ENCODE data around the gene ALG14. TPM values are rescaled to one million over a fixed set of nuclear protein-coding genes. Genes with fewer than 3 reads are reported as not detected.

ALG14 gene
- polyA plus RNA-seq, 1 donor from 2014 or later, result 2.6 TPM

DNA sequence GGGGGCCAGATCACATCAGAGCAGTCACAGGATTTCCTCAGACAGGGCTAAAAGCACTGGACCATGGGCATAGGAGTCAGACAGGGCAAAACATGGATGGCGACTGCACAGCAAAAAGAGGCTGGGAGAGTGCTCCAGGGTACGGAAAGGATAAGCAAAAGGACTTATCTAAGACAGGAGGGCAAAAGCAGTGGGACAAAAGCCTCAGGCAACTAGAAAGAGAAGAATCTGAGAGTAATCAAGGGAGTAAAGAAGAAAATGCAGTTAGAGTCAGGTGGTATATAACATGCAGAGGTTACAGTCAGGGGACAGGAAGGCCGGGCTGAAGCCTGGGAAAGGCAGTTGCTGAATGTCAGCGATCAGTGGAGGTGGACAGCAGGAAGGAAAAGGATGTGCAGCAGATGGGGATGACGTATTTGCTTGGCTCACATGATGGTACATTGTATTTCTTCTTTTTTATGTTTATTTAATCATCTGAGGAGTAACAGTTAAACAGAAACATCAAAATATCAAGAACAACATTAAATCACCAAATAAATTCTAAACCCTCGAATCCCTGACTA, 82.8 kb downstream of the ALG14 start:
- Histone ChIP-seq H3K9me2 (ENCODE audit: insufficient read depth, low read length) (no peaks in the 10 kb centered on the region), H3K27me3 (ENCODE audit: insufficient read depth, low read depth, low read length) (no peaks in the 10 kb centered on the region), H2AFZ (ENCODE audit: low read depth, low read length) (no peak overlapping the region), H3K4me3 (ENCODE audit: low read length) (no peak overlapping the region), H3K9me3 (ENCODE audit: low read length) (no peaks in the 10 kb centered on the region), H3K79me2 (replicated peaks; ENCODE audit: insufficient read depth, low read length) (no peaks in the 10 kb centered on the region), H3K36me3 (ENCODE audit: insufficient read depth, low read length) (no peaks in the 10 kb centered on the region), H3F3A (ENCODE audit: insufficient read depth, low read length, poor library complexity, severe bottlenecking) (no peaks in the 10 kb centered on the region), H4K20me1 (ENCODE audit: insufficient read depth) (no peaks in the 10 kb centered on the region), H3K4me2 (ENCODE audit: low read length) (no peak overlapping the region), H3K27ac (ENCODE audit: low read length) (no peak overlapping the region), H3K9ac (ENCODE audit: low read length) (no peak overlapping the region)
- TF ChIP-seq EP300 (conservative IDR thresholded peaks at IDR 0.05; ENCODE audit: poor library complexity, severe bottlenecking) (no peak), TAF1 (IDR thresholded peaks at IDR 0.05; ENCODE audit: low read depth) (no peak), SMC3 (conservative IDR thresholded peaks at IDR 0.05; ENCODE audit: poor library complexity) (no peak), CTCF (IDR thresholded peaks at IDR 0.05; ENCODE audit: poor library complexity, severe bottlenecking) (no peak), RAD21 (conservative IDR thresholded peaks at IDR 0.05) (no peak), REST (IDR thresholded peaks at IDR 0.05; ENCODE audit: borderline replicate concordance) (no peak), POLR2AphosphoS5 (IDR thresholded peaks at IDR 0.05) (no peak), EZH2 (IDR thresholded peaks at IDR 0.05; ENCODE audit: borderline replicate concordance, insufficient read depth, low read length, poor library complexity, severe bottlenecking) (no peak), MXI1 (conservative IDR thresholded peaks at IDR 0.05; ENCODE audit: poor library complexity, severe bottlenecking) (no peak)

- Histone ChIP-seq H3K9me3 (ENCODE audit: low read length) (no peaks in the 10 kb centered on the region), H3K4me3 (ENCODE audit: low read length) (no peak overlapping the region), H3K4me2 (ENCODE audit: low read length) (no peak overlapping the region), H3K27ac (ENCODE audit: low read length) (no peak overlapping the region), H4K20me1 (ENCODE audit: insufficient read depth) (no peaks in the 10 kb centered on the region), H3K9ac (ENCODE audit: low read length) (no peak overlapping the region), H3K27me3 (ENCODE audit: insufficient read depth, low read depth, low read length) (no peaks in the 10 kb centered on the region), H3K79me2 (replicated peaks; ENCODE audit: insufficient read depth, low read length) (no peaks in the 10 kb centered on the region), H3F3A (ENCODE audit: insufficient read depth, low read length, poor library complexity, severe bottlenecking) (no peaks in the 10 kb centered on the region), H3K9me2 (ENCODE audit: insufficient read depth, low read length) (no peaks in the 10 kb centered on the region), H2AFZ (ENCODE audit: low read depth, low read length) (no peak overlapping the region), H3K36me3 (ENCODE audit: insufficient read depth, low read length) (no peaks in the 10 kb centered on the region)
- TF ChIP-seq RAD21 (conservative IDR thresholded peaks at IDR 0.05), result no peak
- TF ChIP-seq TAF1 (IDR thresholded peaks at IDR 0.05; ENCODE audit: low read depth), result no peak
- TF ChIP-seq MXI1 (conservative IDR thresholded peaks at IDR 0.05; ENCODE audit: poor library complexity, severe bottlenecking), result no peak
- TF ChIP-seq EZH2 (IDR thresholded peaks at IDR 0.05; ENCODE audit: borderline replicate concordance, insufficient read depth, low read length, poor library complexity, severe bottlenecking), result no peak
- TF ChIP-seq POLR2AphosphoS5 (IDR thresholded peaks at IDR 0.05), result no peak
- no peak for TF ChIP-seq SMC3 (conservative IDR thresholded peaks at IDR 0.05; ENCODE audit: poor library complexity)
- no peak for TF ChIP-seq REST (IDR thresholded peaks at IDR 0.05; ENCODE audit: borderline replicate concordance)
- no peak for TF ChIP-seq EP300 (conservative IDR thresholded peaks at IDR 0.05; ENCODE audit: poor library complexity, severe bottlenecking)
- no peak for TF ChIP-seq CTCF (IDR thresholded peaks at IDR 0.05; ENCODE audit: poor library complexity, severe bottlenecking)
These were observed 83.4 kb downstream of the ALG14 start for GRCh38 chr1:94989398-94989797.

All from neural cell (in vitro differentiated cells).